ENCODE results near the gene CARD19.

- TF ChIP-seq, protein P1, sequence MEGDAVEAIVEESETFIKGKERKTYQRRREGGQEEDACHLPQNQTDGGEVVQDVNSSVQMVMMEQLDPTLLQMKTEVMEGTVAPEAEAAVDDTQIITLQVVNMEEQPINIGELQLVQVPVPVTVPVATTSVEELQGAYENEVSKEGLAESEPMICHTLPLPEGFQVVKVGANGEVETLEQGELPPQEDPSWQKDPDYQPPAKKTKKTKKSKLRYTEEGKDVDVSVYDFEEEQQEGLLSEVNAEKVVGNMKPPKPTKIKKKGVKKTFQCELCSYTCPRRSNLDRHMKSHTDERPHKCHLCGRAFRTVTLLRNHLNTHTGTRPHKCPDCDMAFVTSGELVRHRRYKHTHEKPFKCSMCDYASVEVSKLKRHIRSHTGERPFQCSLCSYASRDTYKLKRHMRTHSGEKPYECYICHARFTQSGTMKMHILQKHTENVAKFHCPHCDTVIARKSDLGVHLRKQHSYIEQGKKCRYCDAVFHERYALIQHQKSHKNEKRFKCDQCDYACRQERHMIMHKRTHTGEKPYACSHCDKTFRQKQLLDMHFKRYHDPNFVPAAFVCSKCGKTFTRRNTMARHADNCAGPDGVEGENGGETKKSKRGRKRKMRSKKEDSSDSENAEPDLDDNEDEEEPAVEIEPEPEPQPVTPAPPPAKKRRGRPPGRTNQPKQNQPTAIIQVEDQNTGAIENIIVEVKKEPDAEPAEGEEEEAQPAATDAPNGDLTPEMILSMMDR (IDR thresholded peaks at IDR 0.05 in 2 of 3, conservative IDR thresholded peaks at IDR 0.05 in 1 of 3; ENCODE audit: borderline replicate concordance in 1 of 3, insufficient read depth in 1 of 3, low read depth in 2 of 3, low read length in 2 of 3) = no peak
- TF ChIP-seq CEBPB (IDR thresholded peaks at IDR 0.05; ENCODE audit: low read depth) (no peak), ZNF274 (IDR thresholded peaks at IDR 0.05; ENCODE audit: low read depth, low read length) (no peak), EZH2 (IDR thresholded peaks at IDR 0.05) (no peak), REST (IDR thresholded peaks at IDR 0.05; ENCODE audit: low read depth) (no peak), SIN3A (IDR thresholded peaks at IDR 0.05; ENCODE audit: low read depth) (no peak), POLR2AphosphoS5 (IDR thresholded peaks at IDR 0.05; ENCODE audit: low read depth, low read length) (no peak), POLR2A (IDR thresholded peaks at IDR 0.05; ENCODE audit: borderline replicate concordance, extremely low read depth, insufficient read depth, insufficient read length) (no peak), RAD21 (IDR thresholded peaks at IDR 0.05; ENCODE audit: low read depth) (no peak), YY1 (IDR thresholded peaks at IDR 0.05; ENCODE audit: extremely low read depth, insufficient replicate concordance, low read depth, low read length) (no peak)
- TF ChIP-seq, protein P2, sequence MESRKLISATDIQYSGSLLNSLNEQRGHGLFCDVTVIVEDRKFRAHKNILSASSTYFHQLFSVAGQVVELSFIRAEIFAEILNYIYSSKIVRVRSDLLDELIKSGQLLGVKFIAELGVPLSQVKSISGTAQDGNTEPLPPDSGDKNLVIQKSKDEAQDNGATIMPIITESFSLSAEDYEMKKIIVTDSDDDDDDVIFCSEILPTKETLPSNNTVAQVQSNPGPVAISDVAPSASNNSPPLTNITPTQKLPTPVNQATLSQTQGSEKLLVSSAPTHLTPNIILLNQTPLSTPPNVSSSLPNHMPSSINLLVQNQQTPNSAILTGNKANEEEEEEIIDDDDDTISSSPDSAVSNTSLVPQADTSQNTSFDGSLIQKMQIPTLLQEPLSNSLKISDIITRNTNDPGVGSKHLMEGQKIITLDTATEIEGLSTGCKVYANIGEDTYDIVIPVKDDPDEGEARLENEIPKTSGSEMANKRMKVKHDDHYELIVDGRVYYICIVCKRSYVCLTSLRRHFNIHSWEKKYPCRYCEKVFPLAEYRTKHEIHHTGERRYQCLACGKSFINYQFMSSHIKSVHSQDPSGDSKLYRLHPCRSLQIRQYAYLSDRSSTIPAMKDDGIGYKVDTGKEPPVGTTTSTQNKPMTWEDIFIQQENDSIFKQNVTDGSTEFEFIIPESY (IDR thresholded peaks at IDR 0.05; ENCODE audit: extremely low read depth, insufficient replicate concordance, low read length) = no peak
Measured at GRCh38 chr9:93111371-93112115, 15.5 kb downstream of the CARD19 start.
